A204.1 (cell line): ENCODE measurements around the gene ZNF853.

Experiments used
- FAIRE-seq: peaks from 2 replicates; lab custom pipeline; 2012; peaks lifted over from hg19 to GRCh38; lab: Jason Lieb, UNC

Gene ZNF853

GRCh38 chr7:6636741-6637543, 21.5 kb downstream of the ZNF853 start, which contains the start of gene ZNF316:
Gene ZNF316, plus strand, starts transcription at chr7:6637318. Its CDS starts 5,092 bp downstream, at chr7:6642410.
- FAIRE-seq, result no peak

- FAIRE-seq, result no peak
Observed at GRCh38 chr7:6637544-6638229, 22.3 kb downstream of the ZNF853 start.

- no peak for FAIRE-seq
Observed at GRCh38 chr7:6639032-6639431, 23.6 kb downstream of the ZNF853 start.

- no peak for FAIRE-seq
Observed at GRCh38 chr7:6639627-6640026, 24.2 kb downstream of the ZNF853 start.

GRCh38 chr7:6640246-6640721, 24.9 kb downstream of the ZNF853 start:
- no peak for FAIRE-seq

- no peak for FAIRE-seq
Observed at GRCh38 chr7:6641305-6642035, 26.1 kb downstream of the ZNF853 start.

- FAIRE-seq, result no peak
Observed at GRCh38 chr7:6642239-6642839, 26.9 kb downstream of the ZNF853 start.

- FAIRE-seq, result no peak
Observed at GRCh38 chr7:6642861-6643640, 27.6 kb downstream of the ZNF853 start.

- no peak for FAIRE-seq
Observed at GRCh38 chr7:6643915-6644625, 28.7 kb downstream of the ZNF853 start.

GRCh38 chr7:6644728-6645127, 29.3 kb downstream of the ZNF853 start:
- no peak for FAIRE-seq

GRCh38 chr7:6646465-6646864, 31.1 kb downstream of the ZNF853 start:
- no peak for FAIRE-seq

GRCh38 chr7:6647080-6647479, 31.7 kb downstream of the ZNF853 start:
- no peak for FAIRE-seq

- no peak for FAIRE-seq
Observed at GRCh38 chr7:6647541-6647940, 32.1 kb downstream of the ZNF853 start.

- no peak for FAIRE-seq
Observed at GRCh38 chr7:6648066-6648814, 32.8 kb downstream of the ZNF853 start.

- no peak for FAIRE-seq
Observed at GRCh38 chr7:6648815-6649104, 33.4 kb downstream of the ZNF853 start.

- no peak for FAIRE-seq
Observed at GRCh38 chr7:6649241-6649961, 34.0 kb downstream of the ZNF853 start.

- FAIRE-seq, result no peak
Observed at GRCh38 chr7:6650086-6650485, 34.7 kb downstream of the ZNF853 start.

- no peak for FAIRE-seq
Observed at GRCh38 chr7:6650521-6651011, 35.2 kb downstream of the ZNF853 start.

- FAIRE-seq, result no peak
Observed at GRCh38 chr7:6651851-6652445, 36.5 kb downstream of the ZNF853 start.
